22Rv1 (cell line): ENCODE results near the gene COX19.

Experiments
- ZFX ChIP-seq: fragments of 450-650 bp; IDR thresholded peaks from 2 replicates; pipeline ENCODE4 v1.6.1; 2017; ENCODE audit warnings: antibody characterized with exemption, borderline replicate concordance
- TF ChIP-seq, protein P1 (sequence below): fragments of 450-650 bp; IDR thresholded peaks from 2 replicates; pipeline ENCODE4 v1.5.1; 2017; ENCODE audit warnings: mild to moderate bottlenecking

DNA sequence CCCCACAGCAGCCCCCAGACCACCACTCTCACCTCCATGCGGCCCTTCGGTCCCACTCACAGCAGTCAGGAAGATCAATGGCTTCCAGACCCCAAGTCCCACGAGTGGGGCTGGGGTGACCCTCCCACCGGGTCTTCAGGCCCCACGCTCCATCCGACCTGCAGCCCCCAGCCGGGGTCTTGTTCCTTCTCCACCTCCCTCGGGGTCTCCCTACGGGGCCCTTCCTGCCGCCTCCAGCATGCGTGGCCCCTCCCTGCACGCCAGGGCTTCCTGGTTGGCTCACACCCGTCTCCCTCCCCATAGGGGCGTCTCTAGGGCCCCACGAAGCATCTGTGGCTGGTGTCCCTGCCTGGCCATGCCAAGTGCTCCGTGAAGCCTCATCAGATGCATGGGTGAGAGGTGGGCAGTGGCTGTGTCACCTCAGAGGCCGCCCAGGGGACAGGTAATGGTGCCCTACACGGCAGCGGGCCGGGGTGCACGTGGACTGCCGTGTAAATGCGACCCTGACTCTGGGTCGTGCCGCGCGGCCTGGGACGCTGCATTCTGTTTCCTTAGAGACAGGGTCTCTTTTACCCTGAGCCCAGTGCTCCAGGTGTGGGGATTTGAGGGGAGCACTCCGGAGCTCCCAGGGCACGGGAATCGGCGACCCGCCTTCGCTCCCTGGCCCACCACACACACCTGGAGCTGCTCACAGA, 40.7 kb downstream of the COX19 start:
- TF ChIP-seq, protein P1, sequence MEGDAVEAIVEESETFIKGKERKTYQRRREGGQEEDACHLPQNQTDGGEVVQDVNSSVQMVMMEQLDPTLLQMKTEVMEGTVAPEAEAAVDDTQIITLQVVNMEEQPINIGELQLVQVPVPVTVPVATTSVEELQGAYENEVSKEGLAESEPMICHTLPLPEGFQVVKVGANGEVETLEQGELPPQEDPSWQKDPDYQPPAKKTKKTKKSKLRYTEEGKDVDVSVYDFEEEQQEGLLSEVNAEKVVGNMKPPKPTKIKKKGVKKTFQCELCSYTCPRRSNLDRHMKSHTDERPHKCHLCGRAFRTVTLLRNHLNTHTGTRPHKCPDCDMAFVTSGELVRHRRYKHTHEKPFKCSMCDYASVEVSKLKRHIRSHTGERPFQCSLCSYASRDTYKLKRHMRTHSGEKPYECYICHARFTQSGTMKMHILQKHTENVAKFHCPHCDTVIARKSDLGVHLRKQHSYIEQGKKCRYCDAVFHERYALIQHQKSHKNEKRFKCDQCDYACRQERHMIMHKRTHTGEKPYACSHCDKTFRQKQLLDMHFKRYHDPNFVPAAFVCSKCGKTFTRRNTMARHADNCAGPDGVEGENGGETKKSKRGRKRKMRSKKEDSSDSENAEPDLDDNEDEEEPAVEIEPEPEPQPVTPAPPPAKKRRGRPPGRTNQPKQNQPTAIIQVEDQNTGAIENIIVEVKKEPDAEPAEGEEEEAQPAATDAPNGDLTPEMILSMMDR: no peak
- TF ChIP-seq ZFX: no peak
